Muscle of back (tissue), 11 donors: ENCODE data around the gene DENND1B. TPM values are rescaled to one million over a fixed set of nuclear protein-coding genes. Genes with fewer than 3 reads are reported as not detected.
"Not testable (repeated sequence)": the region's sequence is repeated elsewhere in the genome, so short reads cannot be mapped to it uniquely, and the experiment has no call there.

ENCODE experiments used
- DNase-seq, 3 donors: peaks; one replicate each; pipeline versions ENCODE4 v3.0.0 to v3.0.0-alpha.2; 2013
- polyA plus RNA-seq, 10 donors: library from polyadenylated mRNA; unstranded; fragments of 120-200 nt; gene quantifications; one replicate each; pipeline ENCODE4 v1.2.1, GENCODE V29; 2013; ENCODE audit not compliant: insufficient read length in 10 of 10

Gene DENND1B
- polyA plus RNA-seq, 10 donors, result 3.3 to 6.3 (median 5.0) TPM

DNA sequence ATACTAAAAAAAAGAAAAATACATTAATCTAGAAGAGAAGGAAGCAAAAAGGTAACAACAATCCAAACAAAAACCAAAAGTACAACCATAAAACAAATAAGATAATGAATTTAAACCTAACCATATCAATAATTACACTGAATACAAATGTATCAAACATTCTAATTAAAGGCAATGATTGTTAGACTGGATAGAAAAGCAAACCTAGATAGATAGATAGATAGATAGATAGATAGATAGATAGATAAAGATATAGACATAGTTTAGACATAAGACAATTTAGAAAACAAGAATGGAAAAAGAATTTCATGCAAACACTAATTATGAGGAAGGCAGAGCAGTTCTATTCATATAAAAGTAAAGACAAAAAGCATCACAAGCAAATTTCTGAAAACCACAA lies 24.9 kb downstream of the DENND1B start:
- DNase-seq, result no peak

DNA sequence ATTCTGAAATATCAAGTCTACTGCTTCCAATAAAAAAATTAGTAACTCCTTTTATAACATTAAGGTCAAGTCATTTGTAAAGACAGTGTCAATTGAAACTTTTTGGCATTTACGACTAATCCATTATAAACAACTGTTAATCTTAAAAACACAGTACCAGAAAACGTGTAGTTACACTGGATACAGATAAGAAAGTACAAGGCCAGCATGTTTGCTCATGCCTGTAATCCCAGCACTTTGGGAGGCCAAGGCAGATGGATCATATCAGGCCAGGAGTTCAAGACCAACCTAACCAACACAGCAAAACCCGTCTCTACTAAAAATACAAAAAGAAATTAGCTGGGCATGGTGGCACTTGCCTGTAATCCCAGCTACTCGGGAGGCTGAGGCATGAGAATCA lies 29.4 kb downstream of the DENND1B start:
- no peak for DNase-seq

DNA sequence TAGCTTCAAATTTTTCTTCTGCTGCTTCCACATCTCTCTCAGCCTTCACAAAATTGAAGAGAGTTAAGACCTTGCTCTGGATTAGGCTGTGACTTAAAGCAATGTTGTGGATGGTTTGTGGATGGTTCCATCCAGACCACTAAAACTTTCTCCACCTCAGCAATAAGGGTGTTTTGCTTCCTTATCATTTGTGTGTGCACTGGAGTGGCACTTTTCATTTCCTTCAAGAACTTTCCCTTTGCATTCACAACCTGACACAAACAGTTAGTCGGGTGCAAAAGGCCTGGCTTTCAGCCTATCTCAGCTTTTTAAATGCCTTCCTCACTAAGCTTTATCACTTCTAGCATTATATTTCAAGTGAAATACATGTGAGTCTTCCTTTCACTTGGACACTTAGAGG lies 30.3 kb downstream of the DENND1B start:
- no peak for DNase-seq

DNA sequence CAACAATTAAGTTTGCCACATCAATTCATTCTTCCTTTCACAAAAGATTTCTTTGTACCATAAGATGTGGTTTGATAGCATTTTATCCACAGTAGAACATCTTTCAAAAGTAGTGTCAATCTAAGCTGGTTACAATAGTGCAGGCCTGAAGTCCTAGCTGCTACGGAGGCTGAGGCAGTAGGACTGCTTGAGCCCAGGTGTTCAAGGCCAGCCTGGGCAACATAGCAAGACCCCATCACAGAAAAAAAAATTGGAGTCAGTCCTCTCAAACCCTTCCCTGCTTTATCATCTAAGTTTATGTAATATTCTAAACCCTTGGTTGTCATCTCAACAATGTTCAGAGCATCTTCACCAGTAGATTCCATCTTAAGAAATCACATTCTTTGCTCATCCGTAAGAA lies 31.7 kb downstream of the DENND1B start:
- DNase-seq, result no peak

DNA sequence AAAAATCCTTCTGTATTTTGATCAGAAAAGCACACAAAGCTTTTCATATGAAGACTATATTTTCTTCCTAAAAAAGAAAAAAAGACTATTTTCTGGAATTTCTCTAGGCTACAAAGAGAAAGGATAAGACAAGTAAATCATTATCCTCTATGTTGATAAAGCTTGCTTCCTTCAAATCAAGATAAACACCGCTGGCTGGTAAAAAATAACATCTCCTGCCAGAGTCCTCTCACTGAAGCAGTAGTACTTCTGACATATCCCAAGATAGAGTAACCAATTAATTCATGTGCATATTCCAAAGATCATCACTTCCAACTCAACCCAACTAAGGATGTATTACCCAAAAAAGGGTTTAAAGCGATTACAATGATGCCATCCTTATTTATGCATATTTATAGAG lies 34.3 kb downstream of the DENND1B start:
- no peak for DNase-seq

DNA sequence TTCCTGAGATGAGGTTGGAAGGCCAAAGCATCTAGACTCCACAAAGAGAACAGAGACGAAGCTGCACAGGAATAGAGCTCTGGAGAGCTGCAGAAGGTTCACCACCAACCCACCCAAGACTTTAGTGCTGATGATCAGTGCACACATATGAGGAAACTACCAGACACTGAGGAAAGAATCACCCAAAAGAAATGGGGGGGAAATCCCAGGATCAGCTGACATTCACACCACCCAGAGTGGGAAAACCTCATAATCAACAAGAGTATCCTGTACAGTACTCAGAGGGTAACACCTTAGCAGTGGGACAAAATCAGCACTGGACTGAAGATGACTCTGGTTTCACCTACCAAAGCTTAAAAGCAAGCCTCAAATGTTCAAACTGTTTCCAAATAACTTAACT lies 36.4 kb downstream of the DENND1B start:
- no peak for DNase-seq

DNA sequence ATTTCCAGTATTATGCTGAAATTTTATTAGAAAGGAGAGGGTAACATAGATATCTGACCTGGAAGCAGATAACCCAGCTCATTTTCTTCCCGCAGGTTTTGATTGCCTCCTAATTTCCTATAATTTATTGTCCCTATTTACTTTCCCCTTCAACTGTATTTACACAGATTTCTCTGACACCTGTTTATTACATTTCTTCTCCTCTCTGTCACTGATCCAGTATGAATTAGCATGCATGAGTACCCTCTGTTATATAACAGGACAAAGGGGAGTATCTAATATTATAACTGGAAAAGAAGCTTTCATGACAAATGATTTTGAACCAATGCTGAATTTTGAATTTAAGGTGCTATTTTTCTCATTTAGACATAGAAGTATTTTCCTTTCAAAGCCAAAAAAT lies 37.4 kb downstream of the DENND1B start:
- DNase-seq, result no peak

DNA sequence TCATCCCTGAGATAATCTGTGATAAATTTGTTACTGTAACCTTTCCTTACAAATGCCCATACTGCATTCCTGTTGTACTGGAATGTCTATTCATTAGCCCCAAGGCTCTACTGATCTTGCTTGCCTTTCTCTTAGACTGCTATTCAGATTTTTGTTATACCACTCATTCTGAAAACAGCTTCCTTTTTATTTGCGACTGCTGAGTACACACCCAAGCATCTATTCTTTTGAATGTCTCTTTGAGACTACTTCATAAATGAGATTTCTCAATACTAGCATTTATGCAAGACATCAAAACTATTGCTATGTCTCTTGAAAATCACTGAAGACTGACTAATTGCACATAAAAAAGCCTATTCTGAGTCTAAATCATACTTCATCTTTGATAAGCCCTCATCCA lies 38.6 kb downstream of the DENND1B start:
- peak in 1 of 3 donors; percentile 17 for DNase-seq

DNA sequence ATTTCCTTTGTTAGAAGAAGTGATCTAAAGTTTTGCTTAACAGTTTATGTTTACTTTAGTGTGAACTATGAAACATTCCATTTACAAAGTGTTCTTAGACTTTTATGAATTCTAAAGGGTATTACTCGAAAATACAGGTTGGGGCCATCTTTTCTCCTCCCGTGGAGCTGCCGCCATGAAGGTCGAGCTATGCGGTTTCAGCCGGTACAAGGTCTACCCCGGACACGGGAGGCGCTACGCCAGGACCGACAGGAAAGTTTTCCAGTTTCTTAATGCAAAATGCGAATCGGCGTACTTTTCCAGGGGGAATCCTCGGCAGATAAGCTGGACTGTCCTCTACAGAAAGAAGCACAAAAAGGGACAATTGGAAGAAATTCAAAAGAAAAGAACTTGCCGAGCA lies 39.8 kb downstream of the DENND1B start:
- DNase-seq, result no peak

DNA sequence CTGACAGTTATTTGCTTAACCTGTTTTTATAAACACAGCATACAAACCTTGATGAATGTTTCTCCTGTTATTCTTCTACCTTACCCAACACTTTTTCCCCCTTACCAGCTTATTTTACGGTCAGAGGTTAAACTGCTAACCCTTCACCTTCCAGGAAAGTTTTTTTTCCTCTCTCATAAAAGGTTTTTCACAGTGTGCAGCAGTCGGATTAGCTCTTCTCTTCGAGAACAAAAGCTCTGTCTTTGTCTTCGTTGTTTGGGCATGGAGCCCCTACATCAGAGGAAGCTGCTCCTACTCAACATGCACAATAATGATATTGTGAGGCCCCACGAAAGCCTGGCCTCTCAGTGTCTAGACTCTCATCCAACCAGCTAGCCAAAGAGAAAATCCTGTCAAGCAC lies 42.0 kb downstream of the DENND1B start:
- DNase-seq, result no peak

DNA sequence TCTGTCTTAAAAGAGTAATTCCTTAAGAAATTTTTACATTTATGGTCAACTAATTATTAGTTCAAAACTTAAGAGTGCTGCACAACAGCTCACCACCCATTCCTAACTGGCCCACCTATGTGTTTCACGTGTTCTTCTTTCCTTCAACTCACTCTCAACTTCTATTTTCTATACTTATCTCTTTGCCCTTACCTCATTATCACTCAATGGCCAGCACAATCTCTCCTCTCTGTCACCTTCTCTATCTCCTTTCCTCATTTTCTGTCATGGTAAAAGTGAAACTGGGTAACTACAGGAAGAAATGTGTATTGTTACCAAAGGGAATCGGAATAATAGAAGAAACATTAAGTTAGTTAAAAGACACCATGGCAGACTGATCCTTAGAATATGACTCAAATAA lies 43.1 kb downstream of the DENND1B start:
- DNase-seq, result no peak

DNA sequence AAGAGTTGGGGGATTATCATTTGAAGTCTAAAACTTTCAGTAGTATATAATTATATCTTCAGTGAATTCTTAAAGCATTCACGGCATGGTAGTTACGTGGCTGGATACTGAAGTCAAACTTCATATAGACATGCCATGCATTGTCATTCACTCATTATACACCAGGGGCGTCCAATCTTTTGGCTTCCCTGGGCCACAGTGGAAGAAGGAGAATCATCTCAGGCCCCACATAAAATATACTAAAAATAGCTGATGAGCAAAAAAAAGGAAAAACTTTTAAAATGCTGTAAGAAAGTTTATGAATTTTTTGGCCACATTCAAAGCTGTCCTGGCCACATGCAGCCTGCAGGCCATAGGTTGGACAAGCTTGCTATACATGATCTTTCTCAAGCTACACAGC lies 43.8 kb downstream of the DENND1B start:
- no peak for DNase-seq

DNA sequence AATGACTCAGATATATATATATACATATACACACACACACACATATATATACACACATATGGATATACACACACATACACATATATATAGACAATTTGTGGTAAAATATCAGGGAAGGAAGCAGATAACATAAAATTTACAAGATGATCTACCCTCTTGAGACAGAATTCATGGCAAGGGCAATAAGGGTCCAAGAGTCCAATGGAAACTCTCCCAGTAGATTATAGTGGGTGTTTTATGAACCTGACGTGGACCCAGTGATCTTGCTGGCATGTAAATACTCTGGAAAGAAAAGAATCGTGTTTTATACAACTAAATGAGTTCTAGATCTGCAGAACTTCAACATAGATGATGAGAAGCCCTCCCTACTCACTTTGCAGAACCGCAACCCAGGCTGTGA lies 49.3 kb downstream of the DENND1B start:
- DNase-seq, result no peak

DNA sequence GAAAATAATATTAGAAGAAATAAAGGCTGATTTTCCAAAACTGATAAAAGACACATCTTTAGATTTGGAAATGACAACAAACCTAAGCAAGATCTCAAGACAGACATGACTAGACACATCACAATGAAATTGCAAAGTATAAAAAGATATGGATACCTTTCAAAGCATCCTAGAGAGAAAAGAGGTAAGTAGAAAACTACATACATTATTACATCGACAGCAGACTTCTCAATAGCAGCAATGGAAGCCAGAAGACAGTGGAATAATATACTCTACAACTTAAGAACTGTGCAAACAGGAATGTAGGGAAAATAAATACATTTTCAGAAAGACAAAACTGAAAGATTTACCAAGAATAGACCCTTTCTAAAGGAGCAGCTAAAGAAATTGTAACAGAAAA lies 50.2 kb downstream of the DENND1B start:
- DNase-seq, result peak in 1 of 3 donors; percentile 4

DNA sequence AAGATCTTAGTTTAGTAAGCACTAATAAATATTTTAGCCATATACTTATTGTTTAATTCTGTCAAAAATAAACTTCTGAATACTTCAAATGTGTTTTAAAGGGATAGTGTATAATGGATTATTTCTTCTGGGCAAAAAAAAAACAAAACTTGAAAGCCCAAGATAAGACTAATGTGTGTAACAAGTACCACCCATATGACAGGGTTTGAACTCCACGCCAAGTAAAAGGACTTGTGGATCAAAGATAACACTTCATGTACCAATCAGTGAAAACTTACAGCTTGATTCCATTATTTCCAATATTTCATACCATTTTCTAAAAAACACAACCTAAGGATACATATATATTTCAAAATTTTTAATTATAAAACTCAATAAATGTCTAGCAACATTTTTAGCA lies 59.5 kb downstream of the DENND1B start:
- no peak for DNase-seq

DNA sequence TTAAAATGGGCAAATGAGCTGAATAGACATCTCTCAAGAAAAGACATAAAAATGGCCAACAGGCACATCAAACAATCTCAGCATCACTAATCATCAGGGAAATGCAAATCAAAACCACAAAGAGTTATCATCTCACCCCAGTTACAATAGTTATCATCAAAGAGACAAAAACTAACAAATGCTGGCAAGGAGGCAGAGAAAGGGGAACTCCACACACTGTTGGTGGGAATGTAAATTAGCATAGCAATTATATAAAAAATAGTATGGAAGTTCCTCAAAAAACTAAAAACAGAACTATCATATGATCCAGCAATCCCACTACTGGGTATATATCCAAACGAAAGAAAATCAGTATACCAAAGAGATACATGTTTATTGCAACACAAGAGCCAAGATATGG lies 68.7 kb downstream of the DENND1B start:
- no peak for DNase-seq

DNA sequence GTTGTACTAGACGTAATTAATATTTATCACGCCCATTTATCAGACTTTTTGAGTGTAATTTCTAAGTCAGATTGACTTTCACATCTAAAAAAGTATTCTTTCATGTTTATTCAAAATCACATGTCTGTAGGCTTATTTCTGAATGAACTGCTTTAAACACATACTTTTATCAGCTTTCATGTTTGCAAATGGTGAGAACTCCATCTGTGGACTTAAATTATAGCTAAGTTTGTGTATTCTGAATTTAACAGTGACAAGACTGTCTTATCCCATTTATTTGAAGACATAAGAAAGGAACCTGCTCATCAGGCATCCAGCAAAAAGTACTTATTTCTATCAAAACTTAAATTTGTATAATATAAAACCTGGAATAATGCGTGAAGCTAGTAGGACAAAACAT lies 69.3 kb downstream of the DENND1B start:
- DNase-seq, result no peak

DNA sequence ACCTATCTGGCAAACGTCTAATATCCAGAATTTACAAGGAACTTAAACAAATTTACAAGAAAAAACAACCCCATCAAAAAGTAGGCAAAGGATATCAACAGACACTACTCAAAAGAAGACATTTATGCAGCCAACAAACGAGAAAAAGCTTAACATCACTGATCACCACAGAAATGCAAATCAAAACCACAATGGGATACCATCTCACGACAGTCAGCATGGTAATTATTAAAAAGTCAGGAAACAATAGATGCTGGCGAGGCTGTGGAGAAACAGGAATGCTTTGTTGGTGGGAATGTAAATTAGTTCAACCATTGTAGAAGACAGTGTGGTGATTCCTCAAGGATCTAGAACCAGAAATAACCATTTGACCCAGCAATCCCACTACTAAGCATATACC lies 74.6 kb downstream of the DENND1B start:
- DNase-seq, result not testable (repeated sequence)

DNA sequence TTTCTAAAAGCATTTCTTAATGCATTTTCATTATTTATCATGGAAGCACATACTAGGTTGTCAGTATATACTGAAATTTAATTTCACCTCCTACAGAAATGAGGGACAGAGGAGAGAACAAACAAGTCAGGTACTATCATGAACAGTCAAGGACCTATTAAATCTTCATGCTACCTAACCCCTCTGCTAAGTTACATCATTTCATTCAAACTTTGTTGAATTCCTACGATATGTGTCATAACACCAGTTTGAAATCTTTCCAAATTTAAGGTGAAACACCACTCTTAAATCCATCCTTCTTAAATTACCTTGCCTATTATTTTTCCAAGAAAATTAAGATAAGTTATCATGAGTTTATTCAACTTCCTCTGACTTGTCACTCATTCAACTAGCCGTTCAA lies 78.9 kb downstream of the DENND1B start:
- DNase-seq, result no peak

DNA sequence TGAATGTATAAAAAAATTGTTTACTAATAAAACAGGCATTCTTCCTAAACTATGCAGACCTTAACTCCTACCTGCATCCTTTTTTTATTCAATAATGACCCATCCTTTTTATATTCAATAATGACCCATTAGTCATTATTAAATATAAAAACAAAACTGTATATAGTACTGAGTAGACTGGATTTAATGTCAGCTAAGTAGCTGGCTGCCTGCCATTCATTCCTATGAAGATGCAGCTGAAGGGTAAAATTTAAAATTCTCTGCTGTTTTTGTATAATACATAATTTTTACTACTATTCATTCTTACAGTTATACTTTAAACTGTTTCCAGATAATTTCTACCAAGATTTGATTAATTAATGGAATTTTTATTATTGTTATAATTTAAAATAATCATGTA lies 79.3 kb downstream of the DENND1B start:
- peak in 1 of 3 donors; percentile 27 for DNase-seq

DNA sequence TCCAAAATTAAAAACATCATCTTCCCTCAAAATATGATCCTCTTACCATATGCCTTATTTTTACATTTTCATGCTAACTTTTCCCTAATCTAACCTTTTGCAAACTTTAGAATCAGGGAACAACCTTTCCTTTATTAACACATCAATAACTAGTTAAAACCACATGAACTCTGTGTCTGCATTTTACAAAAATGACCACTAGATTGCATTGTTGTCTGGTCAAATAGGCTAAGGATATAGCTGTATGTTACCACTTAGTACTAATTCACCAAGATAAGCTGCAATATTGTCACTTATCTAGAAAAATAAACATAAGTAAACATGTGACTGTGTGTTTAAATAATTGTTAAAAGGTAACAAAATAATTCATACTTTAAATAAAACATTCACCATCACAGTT lies 82.3 kb downstream of the DENND1B start:
- DNase-seq, result no peak

DNA sequence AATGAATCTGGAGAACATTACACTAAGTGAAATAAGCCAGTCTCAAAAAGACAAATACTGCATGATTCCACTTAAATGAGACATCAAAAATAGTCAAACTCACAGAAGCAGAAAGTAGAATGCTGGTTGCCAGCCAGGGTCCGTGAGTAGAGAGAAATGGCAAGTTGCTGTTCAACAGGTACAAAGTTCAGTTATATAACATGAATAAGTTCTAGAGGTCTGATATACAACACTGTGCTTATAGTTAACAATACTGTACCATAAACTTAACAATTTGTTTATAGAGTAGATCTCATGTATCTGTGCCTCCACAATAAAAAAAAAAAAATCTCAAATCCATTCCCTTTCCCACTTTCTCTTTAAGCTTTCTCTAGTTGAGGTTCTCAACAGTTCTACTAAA lies 83.5 kb downstream of the DENND1B start:
- no peak for DNase-seq

DNA sequence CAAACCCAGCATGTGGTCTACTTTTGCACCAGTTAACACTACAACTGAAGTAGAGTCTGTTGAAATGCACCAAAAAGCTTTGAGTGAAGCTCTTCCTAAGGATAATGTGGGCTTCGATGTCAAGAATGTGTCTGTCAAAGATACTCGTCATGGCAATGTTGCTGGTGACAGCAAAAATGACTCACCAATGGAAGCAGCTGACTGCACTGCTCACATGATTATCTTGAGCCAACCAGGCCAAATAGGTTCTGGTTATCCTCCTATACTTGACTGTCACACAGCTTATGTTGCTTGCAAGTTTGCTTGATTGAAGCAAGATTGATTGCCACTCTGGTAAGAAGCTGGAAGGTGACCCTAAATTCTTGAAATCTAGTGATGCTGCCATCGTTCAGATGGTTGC lies 85.2 kb downstream of the DENND1B start:
- no peak for DNase-seq

DNA sequence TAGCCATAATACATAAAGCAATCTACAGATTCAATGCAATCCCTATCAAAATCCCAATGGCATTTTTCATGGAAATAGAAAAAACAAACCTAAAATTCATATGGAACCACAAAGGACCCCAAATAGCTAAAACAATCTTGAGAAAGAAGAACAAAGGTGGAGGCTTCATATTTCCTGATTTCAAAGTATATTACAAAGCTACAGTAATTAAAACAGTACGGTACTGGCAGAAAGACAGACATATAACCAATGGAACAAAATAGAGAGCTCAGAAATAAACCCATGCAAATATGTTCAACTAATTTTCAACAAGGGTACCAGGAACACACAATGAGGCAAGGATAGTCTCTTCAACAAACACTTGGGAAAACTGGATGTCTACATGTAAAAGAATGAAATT lies 87.0 kb downstream of the DENND1B start:
- DNase-seq, result no peak

DNA sequence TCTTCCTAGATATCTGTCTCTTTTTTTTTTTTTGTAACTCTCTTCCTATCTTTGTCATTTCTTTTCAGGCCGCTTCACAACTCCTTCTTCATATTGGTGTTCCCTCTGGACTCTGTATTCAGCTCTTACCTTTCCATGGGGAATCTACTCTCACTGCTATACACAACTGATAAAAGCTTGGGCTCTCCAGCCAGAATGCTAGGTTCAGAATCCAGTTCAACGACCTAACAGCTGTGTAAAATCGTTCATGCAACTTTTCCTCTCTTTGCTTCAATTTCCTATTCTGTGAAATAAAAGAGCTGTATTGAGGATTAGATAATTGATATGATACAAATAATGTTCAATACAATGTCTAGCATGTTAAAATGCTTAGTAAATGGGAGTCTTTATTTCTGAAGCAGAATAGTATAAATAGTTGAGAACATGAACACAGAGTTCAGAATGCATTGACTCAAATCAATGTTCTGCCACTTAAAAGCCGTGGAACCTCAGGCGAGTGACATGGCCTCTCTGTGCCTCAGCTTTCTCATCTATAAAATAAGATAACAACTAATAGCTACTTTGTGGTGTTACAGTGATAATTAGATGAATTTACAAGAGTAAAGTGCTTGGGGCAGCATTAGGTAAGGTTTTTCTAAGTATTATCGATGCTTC lies 88.5 kb downstream of the DENND1B start:
- DNase-seq, result no peak
